Vagina (tissue), 2 donors: ENCODE results near the gene TTLL11. TPM values are rescaled to one million over a fixed set of nuclear protein-coding genes. Genes with fewer than 3 reads are reported as not detected.

ENCODE experiments used
- DNase-seq, 2 donors: peaks; one replicate each; pipeline ENCODE4 v3.0.0-alpha.2; 2017; ENCODE audit errors: extremely low spot score in 2 of 2
- H3K27ac ChIP-seq: fragments of 200-600 bp; sonication (generic); one replicate; pipeline ENCODE4 v1.5.1; 2019
- H3K27me3 ChIP-seq: fragments of 200-600 bp; sonication (generic); one replicate; pipeline ENCODE4 v1.5.1; 2019
- H3K36me3 ChIP-seq, 2 donors: fragments of 200-600 bp; sonication (generic); one replicate each; pipeline ENCODE4 v1.5.1; 2017 to 2019
- H3K4me1 ChIP-seq: fragments of 200-600 bp; sonication (generic); one replicate; pipeline ENCODE4 v1.5.1; 2019
- H3K4me3 ChIP-seq, 2 donors: fragments of 200-600 bp; sonication (generic); 1 replicate in 1 of 2; 2 replicates in 1 of 2; pipeline ENCODE4 v1.5.1; 2016 to 2019
- H3K9me3 ChIP-seq: fragments of 200-600 bp; sonication (generic); one replicate; pipeline ENCODE4 v1.5.1; 2019
- CTCF ChIP-seq, 3 experiments: fragments of 450-650 bp in 2 of 3; fragments of 200-600 bp in 1 of 3; sonication (generic) in 1 of 3; IDR thresholded peaks; one replicate each; pipeline ENCODE4 v1.5.1; 2017 to 2019; ENCODE audit warnings: antibody characterized with exemption in 3 of 3, mild to moderate bottlenecking in 2 of 3, moderate library complexity in 2 of 3
- POLR2A ChIP-seq, 2 donors: fragments of 450-650 bp; IDR thresholded peaks; one replicate each; pipeline ENCODE4 v1.6.1; 2017; ENCODE audit warnings: antibody characterized with exemption in 2 of 2, mild to moderate bottlenecking in 2 of 2, moderate library complexity in 2 of 2
- POLR2AphosphoS5 ChIP-seq, 2 donors: sonication (generic); formaldehyde crosslinking; IDR thresholded peaks; one replicate each; pipeline ENCODE4 v1.9.0; 2017; ENCODE audit warnings: antibody characterized with exemption in 2 of 2, mild to moderate bottlenecking in 2 of 2, low read depth in 1 of 2; ENCODE audit not compliant: insufficient read depth in 1 of 2
- intact Hi-C: fragments of 100-400 bp; cut with DNase I; formaldehyde crosslinking; loops from one replicate; pipeline ENCODE4 v1.15.1; 2023
- total RNA-seq: library from RNA; depleted of rRNA; stranded (reverse); fragments of >200 nt; gene quantifications from one replicate; pipeline ENCODE4 v1.2.3, GENCODE V29; 2016

Gene TTLL11
- total RNA-seq, 1 donor from 2014 or later: 11.0 TPM

DNA sequence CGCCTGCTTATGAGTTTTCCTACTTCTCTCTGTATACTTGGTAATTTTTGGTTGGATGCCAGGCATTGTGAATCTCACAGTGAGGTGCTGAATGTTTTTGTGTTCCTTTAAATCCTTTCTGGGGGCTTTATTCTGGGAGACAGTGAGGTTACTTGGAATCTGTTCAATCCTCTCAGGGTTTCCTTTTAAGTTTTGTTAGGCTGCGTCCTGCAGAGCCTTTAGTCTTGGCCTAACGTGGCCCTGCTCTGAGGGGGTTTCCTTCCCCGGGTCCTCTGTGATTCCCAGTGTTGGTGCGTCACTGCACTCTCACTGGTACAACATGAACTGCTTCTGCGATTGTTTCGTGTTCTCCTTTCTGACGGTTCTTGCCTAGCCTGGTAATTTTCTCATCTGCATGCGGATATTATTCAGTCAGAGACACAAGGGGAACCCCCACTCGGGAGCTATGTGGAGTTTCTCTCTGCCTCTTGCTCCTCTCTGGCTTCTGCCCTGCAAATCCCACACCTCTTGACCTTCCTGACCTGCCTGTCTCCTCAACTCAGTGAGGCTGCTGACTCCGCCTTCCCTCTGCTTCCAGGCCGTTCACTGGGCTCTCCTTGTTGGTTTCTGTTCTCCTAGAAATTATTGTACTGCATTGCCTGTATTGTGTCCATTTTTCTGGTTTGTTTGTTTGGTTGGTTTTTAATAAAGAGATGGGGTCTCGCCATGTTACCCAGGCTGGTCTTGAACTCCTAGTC lies 313.6 kb downstream of the TTLL11 start:
- peaks cover 6 to 73% of the 10 kb centered on the region in 2 donors for H3K36me3 ChIP-seq

DNA sequence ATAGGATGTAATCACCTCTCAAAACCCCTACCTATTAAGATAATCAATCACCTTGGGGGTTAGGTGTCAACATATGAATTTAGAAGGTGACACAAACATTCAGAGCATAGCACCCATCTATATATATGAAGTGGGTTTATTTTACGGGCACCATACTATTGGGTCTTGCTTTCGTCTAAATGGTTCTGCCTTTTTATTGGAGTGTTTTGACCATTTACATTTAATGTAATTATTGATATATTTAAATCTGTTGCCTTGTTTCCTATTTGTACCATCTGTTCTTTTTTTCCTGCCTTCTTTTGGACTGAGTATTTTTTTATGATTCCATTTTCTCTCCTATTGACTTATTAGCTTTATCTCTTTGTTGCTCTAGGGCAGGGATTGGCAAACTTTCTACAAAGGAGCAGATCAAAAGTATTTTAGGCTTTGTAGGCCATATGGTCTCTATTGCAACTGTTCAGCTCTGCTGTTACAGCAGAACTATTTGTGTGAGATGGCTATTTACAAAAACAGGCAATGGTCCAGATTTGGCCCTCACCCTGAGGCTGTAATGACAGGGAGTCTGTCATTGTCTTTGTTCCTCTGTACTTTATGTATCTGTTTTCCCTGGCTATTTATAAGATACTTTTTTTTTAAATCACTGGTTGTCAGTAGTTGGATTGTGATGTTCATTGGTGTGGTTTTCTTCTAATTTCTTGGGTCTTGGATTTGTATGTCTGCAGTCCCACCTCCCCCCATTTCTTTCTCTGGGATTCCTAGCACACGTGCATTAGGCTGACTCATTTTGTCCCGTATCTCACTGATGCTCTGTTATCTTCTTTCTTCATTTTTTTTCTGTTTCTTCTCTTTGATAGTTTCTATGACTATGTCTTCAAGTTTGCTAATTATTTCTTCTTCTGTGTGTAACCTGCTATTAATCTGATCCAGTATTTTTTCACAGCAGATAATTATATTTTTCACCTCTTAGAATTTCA lies 314.6 kb downstream of the TTLL11 start:
- Histone ChIP-seq H3K27me3 (no peaks in the 10 kb centered on the region), H3K9me3 (no peaks in the 10 kb centered on the region), H3K4me3 (no peak overlapping the region), H3K36me3 (peaks cover 6 to 83% of the 10 kb centered on the region in 2 donors), H3K27ac (no peak overlapping the region), H3K4me1 (no peaks in the 10 kb centered on the region)
- no peak for DNase-seq
- TF ChIP-seq CTCF (IDR thresholded peaks at IDR 0.05): no peak
- no peak for TF ChIP-seq POLR2AphosphoS5 (IDR thresholded peaks at IDR 0.05; ENCODE audit: insufficient read depth in 1 of 2, low read depth in 1 of 2)
- TF ChIP-seq POLR2A (IDR thresholded peaks at IDR 0.05): no peak
- intact Hi-C loops: no loop called here

More for the DNA sequence above, 313.6 kb downstream of the TTLL11 start:
- intact Hi-C loops: no loop called here
- H3K27ac ChIP-seq: no peak overlapping the region
- H3K27me3 ChIP-seq: no peaks in the 10 kb centered on the region
- H3K9me3 ChIP-seq: no peaks in the 10 kb centered on the region
- TF ChIP-seq POLR2A (IDR thresholded peaks at IDR 0.05) (no peak), POLR2AphosphoS5 (IDR thresholded peaks at IDR 0.05; ENCODE audit: insufficient read depth in 1 of 2, low read depth in 1 of 2) (no peak), CTCF (IDR thresholded peaks at IDR 0.05) (no peak)
- no peak for DNase-seq
- H3K4me1 ChIP-seq: no peaks in the 10 kb centered on the region
- no peak overlapping the region for H3K4me3 ChIP-seq

DNA sequence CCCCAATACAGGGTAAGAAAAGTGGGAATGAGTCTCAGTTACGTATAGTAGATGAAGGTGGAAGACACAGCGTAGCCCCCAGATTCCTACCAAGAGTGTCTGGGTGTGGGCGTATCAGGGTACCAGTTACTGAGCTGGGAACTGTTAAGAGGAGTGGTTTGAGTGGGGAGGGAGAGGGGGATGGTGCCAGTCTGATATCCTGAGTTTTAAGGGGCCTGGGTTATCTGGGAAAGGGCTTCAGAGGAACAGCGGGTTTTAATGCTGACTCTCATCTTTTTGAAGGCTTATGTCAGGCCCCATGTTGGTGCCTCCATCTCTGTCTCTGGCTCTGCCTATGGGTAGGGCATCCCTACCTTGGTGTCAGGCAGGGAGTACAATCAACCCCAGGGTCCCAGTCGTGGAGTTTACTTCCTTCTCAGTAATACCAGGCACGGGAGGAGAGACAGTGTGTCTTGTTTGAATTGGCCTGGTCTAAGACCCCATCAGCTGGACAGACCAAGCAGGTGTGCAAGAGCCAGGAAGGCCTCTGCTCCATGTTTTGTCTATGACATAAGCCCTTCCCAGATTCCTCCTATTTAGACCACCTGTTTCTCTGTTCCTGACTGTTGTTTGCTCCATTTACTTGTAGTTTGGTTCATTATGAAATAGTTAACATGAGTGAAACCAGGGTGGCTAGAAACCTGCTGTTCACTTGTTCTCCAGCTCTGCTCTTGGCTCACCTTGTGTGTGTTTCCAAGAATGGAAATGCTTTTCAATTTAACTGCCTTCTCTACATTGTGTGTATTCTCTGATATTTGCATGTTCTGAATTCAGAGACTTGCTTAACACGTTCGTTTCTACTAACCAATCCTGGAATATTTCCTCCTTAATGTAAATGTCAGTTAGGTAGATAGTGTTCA lies 316.1 kb downstream of the TTLL11 start:
- H3K27ac ChIP-seq: no peak overlapping the region
- DNase-seq: no peak
- H3K4me3 ChIP-seq: no peak overlapping the region
- H3K36me3 ChIP-seq: peaks cover 6 to 81% of the 10 kb centered on the region in 2 donors
- no peaks in the 10 kb centered on the region for H3K27me3 ChIP-seq
- no peak for TF ChIP-seq POLR2AphosphoS5 (IDR thresholded peaks at IDR 0.05; ENCODE audit: insufficient read depth in 1 of 2, low read depth in 1 of 2)
- H3K9me3 ChIP-seq: no peaks in the 10 kb centered on the region
- no peaks in the 10 kb centered on the region for H3K4me1 ChIP-seq
- intact Hi-C loops: no loop called here

DNA sequence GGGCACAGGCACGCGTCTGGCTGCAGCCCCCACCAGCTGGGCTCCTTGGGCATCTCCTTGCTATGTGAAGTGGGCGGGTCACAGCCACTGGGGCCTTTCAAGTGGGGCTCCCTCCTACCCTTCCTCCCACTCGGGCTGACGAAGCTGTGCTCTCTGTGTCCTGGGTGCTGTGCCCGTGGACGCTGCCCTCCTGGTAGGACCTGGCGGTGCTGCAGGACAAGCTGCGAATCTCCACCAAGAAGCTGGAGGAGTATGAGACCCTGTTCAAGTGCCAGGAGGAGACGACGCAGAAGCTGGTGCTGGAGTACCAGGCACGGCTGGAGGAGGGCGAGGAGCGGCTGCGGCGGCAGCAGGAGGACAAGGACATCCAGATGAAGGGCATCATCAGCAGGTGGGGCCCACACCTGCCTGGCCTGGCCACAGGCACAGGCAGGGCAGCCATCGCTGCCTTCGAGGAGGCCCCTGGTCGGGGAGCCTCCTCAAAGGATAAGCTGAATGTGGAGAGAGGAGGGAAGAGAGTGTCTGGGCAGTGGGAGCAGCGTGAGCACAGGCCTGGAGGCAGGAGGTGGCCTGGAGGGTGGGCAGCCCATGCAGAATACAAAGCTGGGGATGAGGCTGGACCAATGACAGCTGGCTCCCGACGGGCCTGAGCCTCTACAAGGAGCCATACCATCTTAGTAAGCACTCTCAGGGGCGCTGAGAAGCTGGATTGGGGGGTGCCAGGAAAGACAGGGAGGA lies 316.9 kb downstream of the TTLL11 start:
- Histone ChIP-seq H3K36me3 (peaks cover 2 to 73% of the 10 kb centered on the region in 2 donors), H3K27me3 (no peaks in the 10 kb centered on the region), H3K9me3 (no peaks in the 10 kb centered on the region), H3K27ac (no peak overlapping the region), H3K4me1 (no peaks in the 10 kb centered on the region), H3K4me3 (no peak overlapping the region)
- no peak for TF ChIP-seq CTCF (IDR thresholded peaks at IDR 0.05)
- TF ChIP-seq POLR2A (IDR thresholded peaks at IDR 0.05): no peak
- no peak for TF ChIP-seq POLR2AphosphoS5 (IDR thresholded peaks at IDR 0.05; ENCODE audit: insufficient read depth in 1 of 2, low read depth in 1 of 2)
- no peak for DNase-seq
- intact Hi-C loops: no loop called here
